Amygdala (tissue), 56 donors: ENCODE results near the gene ADAMTS9.

Source experiments
- DNase-seq, 56 donors: peaks; one replicate each; lab custom pipeline; 2025; lab: John Stamatoyannopoulos, UW

The ADAMTS9 gene, protein sequence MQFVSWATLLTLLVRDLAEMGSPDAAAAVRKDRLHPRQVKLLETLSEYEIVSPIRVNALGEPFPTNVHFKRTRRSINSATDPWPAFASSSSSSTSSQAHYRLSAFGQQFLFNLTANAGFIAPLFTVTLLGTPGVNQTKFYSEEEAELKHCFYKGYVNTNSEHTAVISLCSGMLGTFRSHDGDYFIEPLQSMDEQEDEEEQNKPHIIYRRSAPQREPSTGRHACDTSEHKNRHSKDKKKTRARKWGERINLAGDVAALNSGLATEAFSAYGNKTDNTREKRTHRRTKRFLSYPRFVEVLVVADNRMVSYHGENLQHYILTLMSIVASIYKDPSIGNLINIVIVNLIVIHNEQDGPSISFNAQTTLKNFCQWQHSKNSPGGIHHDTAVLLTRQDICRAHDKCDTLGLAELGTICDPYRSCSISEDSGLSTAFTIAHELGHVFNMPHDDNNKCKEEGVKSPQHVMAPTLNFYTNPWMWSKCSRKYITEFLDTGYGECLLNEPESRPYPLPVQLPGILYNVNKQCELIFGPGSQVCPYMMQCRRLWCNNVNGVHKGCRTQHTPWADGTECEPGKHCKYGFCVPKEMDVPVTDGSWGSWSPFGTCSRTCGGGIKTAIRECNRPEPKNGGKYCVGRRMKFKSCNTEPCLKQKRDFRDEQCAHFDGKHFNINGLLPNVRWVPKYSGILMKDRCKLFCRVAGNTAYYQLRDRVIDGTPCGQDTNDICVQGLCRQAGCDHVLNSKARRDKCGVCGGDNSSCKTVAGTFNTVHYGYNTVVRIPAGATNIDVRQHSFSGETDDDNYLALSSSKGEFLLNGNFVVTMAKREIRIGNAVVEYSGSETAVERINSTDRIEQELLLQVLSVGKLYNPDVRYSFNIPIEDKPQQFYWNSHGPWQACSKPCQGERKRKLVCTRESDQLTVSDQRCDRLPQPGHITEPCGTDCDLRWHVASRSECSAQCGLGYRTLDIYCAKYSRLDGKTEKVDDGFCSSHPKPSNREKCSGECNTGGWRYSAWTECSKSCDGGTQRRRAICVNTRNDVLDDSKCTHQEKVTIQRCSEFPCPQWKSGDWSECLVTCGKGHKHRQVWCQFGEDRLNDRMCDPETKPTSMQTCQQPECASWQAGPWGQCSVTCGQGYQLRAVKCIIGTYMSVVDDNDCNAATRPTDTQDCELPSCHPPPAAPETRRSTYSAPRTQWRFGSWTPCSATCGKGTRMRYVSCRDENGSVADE (N-terminal part only)

DNA sequence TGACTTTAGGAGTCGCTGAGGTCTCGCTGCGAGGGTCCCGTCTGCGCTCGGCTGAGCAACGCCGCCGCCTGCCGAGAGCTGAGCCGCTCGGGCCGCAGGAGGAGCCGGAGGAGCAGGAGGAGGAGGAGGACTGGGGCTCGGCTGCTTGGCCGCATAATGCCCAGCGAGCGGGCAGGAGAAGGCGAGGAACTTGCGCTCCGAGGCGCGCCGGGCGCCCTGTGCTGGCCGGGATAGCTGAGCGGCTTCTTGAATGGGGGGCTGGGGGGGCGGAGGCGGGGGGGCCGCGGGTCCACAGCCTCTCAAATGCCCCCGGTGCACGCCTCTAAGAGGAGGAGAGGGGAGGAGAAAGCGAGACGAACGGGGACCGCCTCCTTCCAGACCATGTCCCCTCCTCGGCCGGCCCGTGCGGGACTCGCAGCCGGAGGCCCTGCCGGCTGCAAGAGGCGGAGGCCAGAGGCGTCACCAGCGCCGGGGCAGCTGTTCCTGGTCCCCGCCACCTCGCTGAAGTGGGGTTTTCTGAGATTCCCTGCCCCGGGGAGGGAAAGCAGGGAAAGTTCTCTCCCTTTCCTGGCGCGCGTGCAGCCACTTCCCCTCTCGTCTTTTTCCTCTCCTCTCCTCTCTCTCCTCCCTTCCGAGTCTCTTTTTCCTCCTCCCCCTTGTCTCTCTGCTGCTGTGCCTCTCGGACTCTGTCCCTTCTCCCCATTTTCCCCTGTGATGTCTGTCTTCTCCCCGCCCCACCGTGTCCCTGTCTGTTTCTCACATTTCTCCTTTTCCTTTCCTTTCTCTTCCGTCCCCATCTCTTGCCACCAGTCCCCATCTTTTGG lies at the start of gene ADAMTS9:
TSS of gene ADAMTS9 (minus strand) at position 220 of the 824 bp plus-strand sequence. CDS start 343 bp downstream, outside the sequence.
- peak in 46 of 56 donors; percentile 5 to 76 (median 39) for DNase-seq

DNA sequence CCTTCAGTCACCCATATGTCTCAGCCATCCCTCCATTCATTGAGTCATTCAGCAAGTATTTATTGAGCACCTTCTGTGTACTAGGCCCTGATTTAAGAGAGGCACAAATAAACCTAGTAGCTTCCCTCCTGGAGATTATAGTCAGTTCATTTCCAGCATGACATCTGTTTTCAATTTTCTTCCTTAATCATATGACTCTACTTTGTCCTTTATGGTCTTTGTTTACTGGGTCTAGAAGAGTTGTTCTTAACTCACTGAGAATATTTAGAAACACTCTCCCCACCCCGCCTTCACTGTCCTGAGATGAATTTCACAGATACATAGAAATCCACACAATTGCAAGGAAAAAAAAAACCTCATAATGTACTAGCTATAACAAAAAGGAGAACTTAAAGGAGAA lies 44.8 kb upstream of the ADAMTS9 start:
- no peak for DNase-seq

DNA sequence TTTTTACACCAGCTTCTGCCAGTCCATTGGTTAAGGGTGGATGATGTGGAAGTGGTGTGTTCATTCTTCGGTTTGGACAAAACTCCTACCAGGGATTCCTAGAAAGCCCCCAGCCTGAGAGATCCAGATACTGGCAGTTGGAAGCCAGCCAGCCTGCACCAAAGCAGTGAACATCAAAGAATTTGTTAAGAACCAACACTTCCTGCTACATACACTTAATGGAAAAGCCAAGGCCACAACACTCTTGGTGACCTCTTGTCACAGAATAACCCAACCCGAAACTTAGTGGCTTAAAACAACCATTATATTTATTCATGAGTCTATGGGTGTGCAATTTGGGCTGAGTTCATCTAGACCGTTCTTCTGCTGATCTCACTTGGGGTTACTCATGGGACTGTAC lies 42.9 kb upstream of the ADAMTS9 start:
- DNase-seq = no peak

- DNase-seq = no peak
Observed at GRCh38 chr3:64728994-64729393, 41.2 kb upstream of the ADAMTS9 start.

DNA sequence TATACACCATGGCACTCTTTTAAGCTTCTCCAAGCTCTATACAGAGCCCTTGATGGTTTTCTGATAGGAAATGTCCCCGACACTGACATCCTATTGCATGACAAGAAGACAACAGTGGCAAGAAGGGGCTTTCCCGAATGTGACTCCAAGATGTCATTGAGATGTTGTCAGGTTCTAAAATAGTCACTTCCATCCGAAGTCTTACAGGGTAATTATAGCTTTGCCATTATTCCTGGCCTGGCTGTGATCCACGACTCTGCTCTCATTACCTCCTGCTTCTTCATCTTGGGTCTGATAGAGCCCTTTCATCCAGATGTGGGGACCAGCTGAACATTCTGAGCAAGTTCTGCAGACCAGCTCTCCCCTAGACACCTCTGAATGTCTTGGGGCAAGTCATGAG lies 40.6 kb upstream of the ADAMTS9 start:
- no peak for DNase-seq

DNA sequence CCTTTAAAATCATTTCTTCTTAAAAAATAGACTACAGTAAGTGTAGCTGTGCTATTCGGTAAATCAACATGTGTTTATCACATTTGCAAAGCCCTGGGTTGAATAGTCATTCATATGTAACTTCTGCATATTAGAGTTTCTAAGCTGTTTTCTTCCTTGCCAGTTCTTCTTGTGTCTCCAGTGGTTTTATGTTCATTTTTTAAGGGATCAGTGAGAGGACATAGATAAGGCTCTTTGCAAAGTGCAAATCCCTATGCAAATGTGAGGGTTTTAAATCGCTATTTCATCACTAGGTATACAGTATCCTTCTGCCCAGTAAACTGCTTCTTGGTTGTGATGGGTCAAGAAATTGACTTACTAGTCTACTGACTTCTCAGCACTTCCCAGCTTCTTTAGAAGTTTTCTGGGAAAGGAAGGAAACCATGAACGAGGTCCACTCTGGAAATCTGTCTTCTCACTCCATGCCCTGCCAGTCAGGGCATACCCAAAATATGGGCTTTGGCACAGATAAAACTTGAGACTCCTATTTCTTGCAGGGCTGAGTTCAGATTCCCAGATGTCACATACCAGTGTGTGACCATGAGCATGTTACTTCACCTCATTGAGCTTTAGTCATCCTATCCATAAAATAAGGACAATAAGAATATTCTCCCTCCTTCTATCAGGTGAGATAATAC lies 38.8 kb upstream of the ADAMTS9 start:
- no peak for DNase-seq

DNA sequence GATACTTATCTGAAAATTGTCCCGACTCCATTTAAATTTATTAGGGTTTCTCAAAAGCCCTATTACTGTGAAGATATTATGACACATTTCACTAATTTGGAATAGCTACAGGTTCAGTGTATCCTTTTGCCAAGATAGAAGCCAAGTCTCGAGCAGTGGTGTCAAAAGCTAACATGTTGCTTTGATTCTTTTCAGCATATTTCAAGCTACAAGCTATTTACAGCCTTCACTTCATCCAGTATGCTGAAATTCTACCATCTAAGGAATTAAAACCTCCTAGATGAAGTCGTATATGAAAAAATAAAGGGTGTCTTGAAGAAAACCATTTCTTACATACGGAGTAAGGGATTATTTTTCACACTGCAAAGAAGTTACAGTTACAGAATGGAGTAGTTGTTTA lies 31.2 kb upstream of the ADAMTS9 start:
- DNase-seq = no peak

DNA sequence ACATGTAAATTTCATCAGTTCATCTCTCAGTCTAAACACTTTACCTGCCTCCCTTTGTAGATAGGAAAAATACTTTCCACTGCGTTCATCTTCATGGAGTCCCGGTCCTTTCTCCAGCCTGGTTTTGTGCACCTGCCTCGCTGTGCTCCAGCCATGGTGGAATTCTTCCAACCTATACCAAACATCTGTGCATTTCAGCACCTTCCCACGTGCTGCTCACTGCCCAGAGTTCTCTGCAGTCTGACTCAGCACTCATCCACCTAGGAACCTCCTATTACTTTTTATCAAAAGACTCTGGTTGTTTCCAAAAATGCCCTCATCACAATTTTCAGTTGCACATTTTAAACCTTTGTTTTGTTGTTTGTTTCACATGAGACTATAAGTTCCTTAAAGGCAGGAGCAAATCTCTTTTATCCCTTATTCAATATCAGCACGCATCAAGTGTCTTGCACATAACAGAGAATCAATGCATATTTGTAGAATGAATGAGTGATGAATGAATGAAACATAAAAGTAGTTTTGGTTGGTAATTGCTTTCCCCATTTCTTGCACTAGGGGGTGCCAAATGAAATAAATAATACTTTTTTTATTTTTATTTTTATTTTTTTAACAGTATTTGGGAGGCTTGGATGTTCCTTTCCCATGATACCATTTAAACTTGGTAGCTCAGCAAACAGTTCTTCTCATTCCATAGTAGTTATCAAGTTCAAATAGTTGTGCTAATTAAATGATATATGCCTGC lies 30.2 kb upstream of the ADAMTS9 start:
- DNase-seq = no peak

GRCh38 chr3:64717411-64717810 lies 29.6 kb upstream of the ADAMTS9 start:
- no peak for DNase-seq

DNA sequence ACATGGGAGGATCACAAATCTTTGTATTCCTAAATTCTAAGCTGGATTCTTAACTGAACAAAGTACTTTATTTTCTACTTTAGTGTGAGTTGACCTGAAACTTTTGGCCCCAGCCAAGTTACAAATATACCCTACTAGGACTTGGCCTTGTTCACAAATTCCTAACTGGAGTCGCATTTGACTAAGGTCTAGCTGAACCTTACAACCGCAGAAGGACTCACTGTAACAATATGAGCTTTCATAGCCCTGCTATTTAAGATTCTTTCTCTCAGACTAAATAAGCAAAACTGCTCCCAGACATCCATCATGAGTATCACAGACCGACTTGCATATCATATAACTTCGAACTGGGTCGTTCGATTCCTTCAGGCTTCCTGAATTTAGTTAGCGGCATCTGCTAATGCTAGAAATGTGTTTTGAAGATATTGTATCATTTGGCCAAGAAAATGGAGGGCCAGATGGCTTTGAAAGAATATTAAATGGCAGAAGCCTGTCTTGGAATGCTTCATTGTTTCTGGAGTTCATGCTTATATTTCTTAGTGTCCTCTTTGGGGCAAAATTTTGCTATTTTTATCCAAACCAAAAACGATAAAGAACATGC lies 28.4 kb upstream of the ADAMTS9 start:
- no peak for DNase-seq

DNA sequence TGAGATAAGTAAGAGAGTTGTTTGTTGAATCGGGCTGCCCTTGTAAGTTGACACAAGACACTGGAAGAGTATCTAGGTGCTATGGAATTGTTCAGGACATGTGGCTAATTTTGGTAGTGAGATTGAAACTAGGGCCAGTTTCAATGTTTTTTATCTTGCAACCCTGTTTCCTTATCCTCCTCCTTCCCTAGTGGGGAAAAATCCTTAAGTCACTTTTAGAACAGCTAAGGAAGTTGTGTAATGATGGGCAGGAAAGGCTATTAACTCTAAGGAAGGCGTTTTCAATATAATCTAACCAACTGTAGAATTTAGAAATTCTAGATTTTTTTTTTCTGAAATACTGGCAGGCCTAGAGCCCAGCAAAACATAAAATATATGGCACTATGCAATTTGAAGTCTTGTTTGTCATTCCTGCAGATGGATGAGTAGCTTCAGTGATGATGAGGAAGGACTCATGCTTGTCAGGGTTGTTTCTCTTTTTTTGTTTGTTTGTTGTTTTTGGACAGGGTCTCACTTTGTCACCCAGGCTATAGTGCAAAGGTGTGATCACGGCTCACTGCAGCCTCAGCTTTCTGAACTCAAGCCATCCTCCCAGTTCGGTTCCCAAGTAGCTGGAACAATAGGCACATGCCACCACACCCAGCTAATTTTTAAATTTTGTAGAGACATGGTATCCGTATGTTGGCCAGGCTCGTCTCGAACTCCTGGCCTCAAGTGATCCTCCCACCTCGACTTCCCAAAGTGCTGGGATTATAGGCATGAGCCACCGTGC lies 27.6 kb upstream of the ADAMTS9 start:
- no peak for DNase-seq

- DNase-seq = no peak
Observed at GRCh38 chr3:64708456-64708855, 20.7 kb upstream of the ADAMTS9 start.

DNA sequence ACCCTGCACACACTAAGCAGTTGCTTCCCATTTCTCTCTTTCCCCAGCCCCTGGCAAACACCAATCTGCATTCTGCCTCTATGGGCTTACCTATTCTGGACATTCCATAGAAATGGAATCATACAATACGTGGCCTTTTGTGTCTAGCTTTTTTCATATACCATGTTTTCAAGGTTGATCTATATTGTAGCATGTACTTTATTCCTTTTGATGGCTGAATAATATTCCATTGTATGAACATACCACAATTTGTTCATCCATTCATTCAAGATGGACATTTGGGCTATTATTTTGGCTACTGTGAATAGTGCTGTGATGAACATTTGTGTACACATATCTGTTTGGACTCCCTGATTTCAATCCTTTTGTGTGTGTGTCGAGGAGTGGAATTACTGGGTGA lies 18.1 kb upstream of the ADAMTS9 start:
- DNase-seq = no peak

- DNase-seq = no peak
Observed at GRCh38 chr3:64696896-64697295, 9.1 kb upstream of the ADAMTS9 start.

DNA sequence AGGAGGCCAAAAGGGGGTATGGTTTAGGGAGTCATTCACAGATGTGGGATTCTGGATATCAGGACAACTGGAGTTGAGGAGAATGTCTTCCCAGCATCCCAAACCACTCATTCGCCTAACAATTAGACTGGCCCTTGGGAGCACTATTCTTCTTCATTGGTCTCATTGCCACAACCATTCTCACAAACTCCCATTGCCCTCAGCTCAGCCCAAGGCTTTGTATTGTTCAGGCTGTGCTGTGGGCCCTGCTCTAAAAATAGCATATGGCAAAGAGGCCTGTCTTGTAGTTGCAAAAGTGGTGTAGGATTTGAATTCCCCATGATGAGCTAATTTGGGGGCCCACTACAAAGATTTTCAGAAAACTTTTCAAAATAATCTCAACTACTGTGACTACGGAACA lies 6.3 kb upstream of the ADAMTS9 start:
- no peak for DNase-seq

GRCh38 chr3:64693031-64693430 lies 5.2 kb upstream of the ADAMTS9 start:
- no peak for DNase-seq

- no peak for DNase-seq
Observed at GRCh38 chr3:64691051-64691450, 3.3 kb upstream of the ADAMTS9 start.
